HepG2 (cell line): ENCODE data around the gene NCKAP1. TPM values are rescaled to one million over a fixed set of nuclear protein-coding genes. Genes with fewer than 3 reads are reported as not detected.
A peak's percentile ranks its signal among the peaks of the same experiment; 100 is the strongest.

ENCODE experiments used
- ATF6 ChIP-seq: sonication (generic); formaldehyde crosslinking; conservative IDR thresholded peaks from 2 replicates; pipeline ENCODE4 v1.4.0; 2020; ENCODE audit warnings: missing genetic modification reagents
- BCL6 ChIP-seq: IDR thresholded peaks from 2 replicates; pipeline ENCODE4 v1.6.1; 2016; ENCODE audit warnings: missing genetic modification reagents, missing compliant biosample characterization
- HINFP ChIP-seq: sonication (generic); formaldehyde crosslinking; IDR thresholded peaks from 2 replicates; pipeline ENCODE4 v1.4.0; 2020; ENCODE audit warnings: low read depth, mild to moderate bottlenecking, missing genetic modification reagents
- KLF11 ChIP-seq: IDR thresholded peaks from 2 replicates; pipeline ENCODE4 v1.6.1; 2016; ENCODE audit warnings: missing compliant biosample characterization
- MAFG ChIP-seq: sonication (generic); formaldehyde crosslinking; IDR thresholded peaks from 2 replicates; pipeline ENCODE4 v1.5.1; 2020; ENCODE audit warnings: mild to moderate bottlenecking, missing genetic modification reagents
- RBAK ChIP-seq: sonication (generic); formaldehyde crosslinking; IDR thresholded peaks from 2 replicates; pipeline ENCODE4 v1.5.1; 2020; ENCODE audit warnings: mild to moderate bottlenecking, missing genetic modification reagents
- SMARCE1 ChIP-seq: fragments of 450-650 bp; IDR thresholded peaks from 2 replicates; pipeline ENCODE4 v1.6.1; 2017; ENCODE audit warnings: borderline replicate concordance
- SNAI1 ChIP-seq: sonication (generic); formaldehyde crosslinking; IDR thresholded peaks from 2 replicates; pipeline ENCODE4 v1.5.0; 2020; ENCODE audit warnings: mild to moderate bottlenecking, missing genetic modification reagents, borderline replicate concordance
- THAP11 ChIP-seq: IDR thresholded peaks from 2 replicates; pipeline ENCODE4 v1.6.1; 2016; ENCODE audit warnings: missing biosample characterization, missing genetic modification reagents
- ZFP36L2 ChIP-seq: sonication (generic); formaldehyde crosslinking; IDR thresholded peaks from 2 replicates; pipeline ENCODE4 v1.4.0; 2020; ENCODE audit warnings: missing genetic modification reagents
- ZNF451 ChIP-seq: sonication (generic); formaldehyde crosslinking; IDR thresholded peaks from 2 replicates; pipeline ENCODE4 v1.5.0; 2020; ENCODE audit warnings: mild to moderate bottlenecking, missing genetic modification reagents
- ZNF589 ChIP-seq: sonication (generic); formaldehyde crosslinking; conservative IDR thresholded peaks from 2 replicates; pipeline ENCODE4 v1.8.0; 2022; ENCODE audit warnings: mild to moderate bottlenecking, moderate library complexity, missing genetic modification reagents
- ZNF883 ChIP-seq: sonication (generic); formaldehyde crosslinking; IDR thresholded peaks from 2 replicates; pipeline ENCODE4 v1.5.1; 2020; ENCODE audit warnings: mild to moderate bottlenecking, missing genetic modification reagents; ENCODE audit errors: not compliant biosample characterization
- polyA plus RNA-seq, 8 experiments: library from polyadenylated mRNA; depleted of rRNA in 3 of 8; stranded (reverse) in 7 of 8; unstranded in 1 of 8; fragments of >200 nt; fragmentation: Illumina TruSeq in 4 of 8; extraction: Trizol in 4 of 8; gene quantifications; 2 replicates each; pipeline versions ENCODE4 v1.2.1 to v1.2.3, GENCODE V29; 2011 to 2016; ENCODE audit warnings: low read depth in 4 of 8, missing spikeins in 1 of 8, mixed read lengths in 1 of 8; ENCODE audit not compliant: insufficient read depth in 1 of 8
- total RNA-seq, 5 experiments: library from RNA; depleted of rRNA; stranded (reverse); fragments of >200 nt; fragmentation: Illumina TruSeq; extraction: Trizol; gene quantifications; 2 replicates each; pipeline ENCODE4 v1.2.3, GENCODE V29; 2016; ENCODE audit warnings: low read depth in 1 of 5
- TF ChIP-seq, protein P1 (sequence below): sonication (generic); formaldehyde crosslinking; IDR thresholded peaks from 2 replicates; pipeline ENCODE4; 2020; ENCODE audit warnings: missing genetic modification reagents, mild to moderate bottlenecking, borderline replicate concordance
- TF ChIP-seq, protein P2 (sequence below): sonication (generic); formaldehyde crosslinking; IDR thresholded peaks from 2 replicates; pipeline ENCODE4 v1.5.1; 2020; ENCODE audit warnings: mild to moderate bottlenecking, missing genetic modification reagents, moderate library complexity
- TF ChIP-seq, protein P3 (sequence below): sonication (generic); formaldehyde crosslinking; IDR thresholded peaks from 2 replicates; pipeline ENCODE4 v1.5.1; 2020; ENCODE audit warnings: mild to moderate bottlenecking, missing genetic modification reagents, moderate library complexity

NCKAP1 gene
- total and polyA plus RNA-seq, 2 of the 13 experiments (the other 11 are each of a cell fraction or from before 2014, with no cell fraction given) = 72.1 to 96.3 TPM

- TF ChIP-seq, protein P1, sequence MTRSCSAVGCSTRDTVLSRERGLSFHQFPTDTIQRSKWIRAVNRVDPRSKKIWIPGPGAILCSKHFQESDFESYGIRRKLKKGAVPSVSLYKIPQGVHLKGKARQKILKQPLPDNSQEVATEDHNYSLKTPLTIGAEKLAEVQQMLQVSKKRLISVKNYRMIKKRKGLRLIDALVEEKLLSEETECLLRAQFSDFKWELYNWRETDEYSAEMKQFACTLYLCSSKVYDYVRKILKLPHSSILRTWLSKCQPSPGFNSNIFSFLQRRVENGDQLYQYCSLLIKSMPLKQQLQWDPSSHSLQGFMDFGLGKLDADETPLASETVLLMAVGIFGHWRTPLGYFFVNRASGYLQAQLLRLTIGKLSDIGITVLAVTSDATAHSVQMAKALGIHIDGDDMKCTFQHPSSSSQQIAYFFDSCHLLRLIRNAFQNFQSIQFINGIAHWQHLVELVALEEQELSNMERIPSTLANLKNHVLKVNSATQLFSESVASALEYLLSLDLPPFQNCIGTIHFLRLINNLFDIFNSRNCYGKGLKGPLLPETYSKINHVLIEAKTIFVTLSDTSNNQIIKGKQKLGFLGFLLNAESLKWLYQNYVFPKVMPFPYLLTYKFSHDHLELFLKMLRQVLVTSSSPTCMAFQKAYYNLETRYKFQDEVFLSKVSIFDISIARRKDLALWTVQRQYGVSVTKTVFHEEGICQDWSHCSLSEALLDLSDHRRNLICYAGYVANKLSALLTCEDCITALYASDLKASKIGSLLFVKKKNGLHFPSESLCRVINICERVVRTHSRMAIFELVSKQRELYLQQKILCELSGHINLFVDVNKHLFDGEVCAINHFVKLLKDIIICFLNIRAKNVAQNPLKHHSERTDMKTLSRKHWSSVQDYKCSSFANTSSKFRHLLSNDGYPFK = peak; percentile 56; the same call in 1 of the 2 replicates
- TF ChIP-seq, protein P2, sequence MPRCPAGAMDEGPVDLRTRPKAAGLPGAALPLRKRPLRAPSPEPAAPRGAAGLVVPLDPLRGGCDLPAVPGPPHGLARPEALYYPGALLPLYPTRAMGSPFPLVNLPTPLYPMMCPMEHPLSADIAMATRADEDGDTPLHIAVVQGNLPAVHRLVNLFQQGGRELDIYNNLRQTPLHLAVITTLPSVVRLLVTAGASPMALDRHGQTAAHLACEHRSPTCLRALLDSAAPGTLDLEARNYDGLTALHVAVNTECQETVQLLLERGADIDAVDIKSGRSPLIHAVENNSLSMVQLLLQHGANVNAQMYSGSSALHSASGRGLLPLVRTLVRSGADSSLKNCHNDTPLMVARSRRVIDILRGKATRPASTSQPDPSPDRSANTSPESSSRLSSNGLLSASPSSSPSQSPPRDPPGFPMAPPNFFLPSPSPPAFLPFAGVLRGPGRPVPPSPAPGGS (CRISPR knock-in tag) = 0 out of 2 replicates have a peak, but pooled peaks have one; percentile 52
- TF ChIP-seq, protein P3, sequence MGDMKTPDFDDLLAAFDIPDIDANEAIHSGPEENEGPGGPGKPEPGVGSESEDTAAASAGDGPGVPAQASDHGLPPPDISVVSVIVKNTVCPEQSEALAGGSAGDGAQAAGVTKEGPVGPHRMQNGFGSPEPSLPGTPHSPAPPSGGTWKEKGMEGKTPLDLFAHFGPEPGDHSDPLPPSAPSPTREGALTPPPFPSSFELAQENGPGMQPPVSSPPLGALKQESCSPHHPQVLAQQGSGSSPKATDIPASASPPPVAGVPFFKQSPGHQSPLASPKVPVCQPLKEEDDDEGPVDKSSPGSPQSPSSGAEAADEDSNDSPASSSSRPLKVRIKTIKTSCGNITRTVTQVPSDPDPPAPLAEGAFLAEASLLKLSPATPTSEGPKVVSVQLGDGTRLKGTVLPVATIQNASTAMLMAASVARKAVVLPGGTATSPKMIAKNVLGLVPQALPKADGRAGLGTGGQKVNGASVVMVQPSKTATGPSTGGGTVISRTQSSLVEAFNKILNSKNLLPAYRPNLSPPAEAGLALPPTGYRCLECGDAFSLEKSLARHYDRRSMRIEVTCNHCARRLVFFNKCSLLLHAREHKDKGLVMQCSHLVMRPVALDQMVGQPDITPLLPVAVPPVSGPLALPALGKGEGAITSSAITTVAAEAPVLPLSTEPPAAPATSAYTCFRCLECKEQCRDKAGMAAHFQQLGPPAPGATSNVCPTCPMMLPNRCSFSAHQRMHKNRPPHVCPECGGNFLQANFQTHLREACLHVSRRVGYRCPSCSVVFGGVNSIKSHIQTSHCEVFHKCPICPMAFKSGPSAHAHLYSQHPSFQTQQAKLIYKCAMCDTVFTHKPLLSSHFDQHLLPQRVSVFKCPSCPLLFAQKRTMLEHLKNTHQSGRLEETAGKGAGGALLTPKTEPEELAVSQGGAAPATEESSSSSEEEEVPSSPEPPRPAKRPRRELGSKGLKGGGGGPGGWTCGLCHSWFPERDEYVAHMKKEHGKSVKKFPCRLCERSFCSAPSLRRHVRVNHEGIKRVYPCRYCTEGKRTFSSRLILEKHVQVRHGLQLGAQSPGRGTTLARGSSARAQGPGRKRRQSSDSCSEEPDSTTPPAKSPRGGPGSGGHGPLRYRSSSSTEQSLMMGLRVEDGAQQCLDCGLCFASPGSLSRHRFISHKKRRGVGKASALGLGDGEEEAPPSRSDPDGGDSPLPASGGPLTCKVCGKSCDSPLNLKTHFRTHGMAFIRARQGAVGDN (CRISPR knock-in tag) = peak; percentile 70
- TF ChIP-seq THAP11 (CRISPR knock-in tag) (peak; percentile 62), SNAI1 (CRISPR knock-in tag) (no peak), BCL6 (CRISPR knock-in tag) (no peak), ZNF589 (CRISPR knock-in tag) (0 out of 2 replicates have a peak, but pooled peaks have one; percentile 43), ZNF883 (CRISPR knock-in tag) (peak; percentile 53), MAFG (CRISPR knock-in tag) (no peak), HINFP (no peak), SMARCE1 (no peak), RBAK (0 out of 2 replicates have a peak, but pooled peaks have one; percentile 48), ZFP36L2 (CRISPR knock-in tag) (no peak), KLF11 (CRISPR knock-in tag) (peak; percentile 42; the same call in 1 of the 2 replicates), ZNF451 (CRISPR knock-in tag) (peak; percentile 43; the same call in 1 of the 2 replicates), ATF6 (no peak)
Measured at GRCh38 chr2:183070942-183071844, 32.9 kb upstream of the NCKAP1 start (continued).
